ENCODE measurements around the gene SPRED1. TPM values are rescaled to one million over a fixed set of nuclear protein-coding genes. Genes with fewer than 3 reads are reported as not detected.

The SPRED1 gene
- total and polyA plus RNA-seq, 12 donors = 4.9 to 31.3 (median 19.4) TPM

- Histone ChIP-seq H3K27ac (no peak overlapping the region), H3K36me3 (replicated peaks in 1 of 2) (no peaks in the 10 kb centered on the region), H3K9me3 (replicated peaks in 1 of 3) (no peaks in the 10 kb centered on the region), H3K4me3 (no peak overlapping the region), H3K27me3 (no peaks in the 10 kb centered on the region), H3K4me1 (replicated peaks in 1 of 2) (no peaks in the 10 kb centered on the region)
- DNase-seq = no peak
- TF ChIP-seq POLR2A (IDR thresholded peaks at IDR 0.05) = no peak
- TF ChIP-seq CTCF (IDR thresholded peaks at IDR 0.05) = no peak
- 97 to 100% (median 98%) methylated on average over 1 of the region's 1 CpG for WGBS, 4 donors
- intact Hi-C loops (cut with DNase I) = no loop called here
Measured at GRCh38 chr15:38225381-38225780, 27.3 kb upstream of the SPRED1 start.

- no peaks in the 10 kb centered on the region for H3K4me1 ChIP-seq (replicated peaks in 1 of 2)
- intact Hi-C loops (cut with DNase I) = no loop called here
- peak; percentile 71 to 91 (median 82) for DNase-seq
- H3K36me3 ChIP-seq (replicated peaks in 1 of 2) = no peaks in the 10 kb centered on the region
- no peaks in the 10 kb centered on the region for H3K27me3 ChIP-seq
- 48 to 49% (median 49%) methylated on average over 4 of the region's 4 CpGs for WGBS, 4 donors
- TF ChIP-seq CTCF (IDR thresholded peaks at IDR 0.05) = no peak
- TF ChIP-seq POLR2A (IDR thresholded peaks at IDR 0.05) = no peak
- no peak overlapping the region for H3K4me3 ChIP-seq
- no peak overlapping the region for H3K27ac ChIP-seq
- no peaks in the 10 kb centered on the region for H3K9me3 ChIP-seq (replicated peaks in 1 of 3)
Measured at GRCh38 chr15:38226608-38227266, 25.9 kb upstream of the SPRED1 start.

GRCh38 chr15:38227941-38228340 lies 24.7 kb upstream of the SPRED1 start:
- Histone ChIP-seq H3K4me1 (replicated peaks in 1 of 2) (no peaks in the 10 kb centered on the region), H3K27me3 (no peaks in the 10 kb centered on the region)
- intact Hi-C loops (cut with DNase I) = no loop called here

GRCh38 chr15:38228618-38229017 lies 24.0 kb upstream of the SPRED1 start:
- intact Hi-C loops (cut with DNase I) = no loop called here
- H3K4me1 ChIP-seq (replicated peaks in 1 of 2) = no peaks in the 10 kb centered on the region
- WGBS, 4 donors = 76 to 100% (median 83%) methylated on average over 1 of the region's 1 CpG
- no peaks in the 10 kb centered on the region for H3K9me3 ChIP-seq (replicated peaks in 1 of 3)
- TF ChIP-seq POLR2A (IDR thresholded peaks at IDR 0.05) = no peak
- no peak for TF ChIP-seq CTCF (IDR thresholded peaks at IDR 0.05)
- DNase-seq = no peak
- H3K27me3 ChIP-seq = no peaks in the 10 kb centered on the region
- no peak overlapping the region for H3K4me3 ChIP-seq
- no peaks in the 10 kb centered on the region for H3K36me3 ChIP-seq (replicated peaks in 1 of 2)
- no peak overlapping the region for H3K27ac ChIP-seq

More at GRCh38 chr15:38227941-38228340, 24.7 kb upstream of the SPRED1 start:
- Histone ChIP-seq H3K27ac (no peak overlapping the region), H3K36me3 (replicated peaks in 1 of 2) (no peaks in the 10 kb centered on the region), H3K4me3 (no peak overlapping the region), H3K9me3 (replicated peaks in 1 of 3) (no peaks in the 10 kb centered on the region)
- DNase-seq = no peak
- TF ChIP-seq POLR2A (IDR thresholded peaks at IDR 0.05) (no peak), CTCF (IDR thresholded peaks at IDR 0.05) (no peak)
